GM12878 (cell line): ENCODE results near the gene TCERG1L. TPM values are rescaled to one million over a fixed set of nuclear protein-coding genes. Genes with fewer than 3 reads are reported as not detected.

Experiments
- ATAC-seq: fragments of 200-7000 bp; cut with Tn5 transposase; 3 replicates; pipeline ENCODE4 v1.9.1; 2020; ENCODE audit warnings: mild to moderate bottlenecking, moderate library complexity
- BruUV-seq: library from RNA; stranded (reverse); fragments of 400-500 nt; replicated peaks from 2 replicates; lab custom pipeline; 2021; lab: Mats Ljungman, UMichigan
- CTCF ChIA-PET: fragments of 300-600 bp; sonication (Branson Sonifier 250); formaldehyde crosslinking; extraction: SDS; loops from one replicate; lab custom pipeline; 2021; ENCODE audit warnings: inconsistent platforms; lab: Yijun Ruan, JAX
- POLR2A ChIA-PET: fragments of 350-600 bp; formaldehyde crosslinking; extraction: SDS; loops from one replicate; lab custom pipeline; 2021; ENCODE audit warnings: inconsistent platforms; lab: Charles Lee
- RAD21 ChIA-PET: fragments of 300-600 bp; sonication (Branson Sonifier 250); formaldehyde crosslinking; loops from one replicate; lab custom pipeline; 2023; ENCODE audit warnings: antibody characterized with exemption; ENCODE audit not compliant: unreplicated experiment; lab: Charles Lee
- SMC1A ChIA-PET: fragments of 300-600 bp; sonication (Branson Sonifier 250); formaldehyde crosslinking; loops from one replicate; lab custom pipeline; 2023; ENCODE audit not compliant: unreplicated experiment, uncharacterized antibody; lab: Charles Lee
- DNase-seq: peaks from one replicate; pipeline ENCODE4 v3.0.0-alpha.2; 2011; ENCODE audit warnings: low read depth, low spot score
- FAIRE-seq: peaks from 3 replicates; lab custom pipeline; 2011; peaks lifted over from hg19 to GRCh38; lab: Jason Lieb, UNC
- H2AFZ ChIP-seq: 2 replicates; pipeline ENCODE4 v1.6.0; 2011; ENCODE audit warnings: low read depth, low read length, control low read depth; ENCODE audit not compliant: control insufficient read depth
- H3K27ac ChIP-seq: 2 replicates; pipeline ENCODE4 v1.5.1; 2011; ENCODE audit warnings: control low read depth; ENCODE audit not compliant: control insufficient read depth, insufficient read depth
- H3K27me3 ChIP-seq, 2 experiments: replicated peaks in 1 of 2; 2 replicates each; pipeline versions ENCODE4 v1.6.0 to v1.6.1; 2011; ENCODE audit warnings: low read length in 1 of 2; ENCODE audit not compliant: control insufficient read depth in 2 of 2, insufficient read depth in 2 of 2
- H3K36me3 ChIP-seq, 2 experiments: 2 replicates each; pipeline ENCODE4 v1.5.1; 2011; ENCODE audit warnings: low read length in 1 of 2; ENCODE audit not compliant: control insufficient read depth in 2 of 2, insufficient read depth in 2 of 2
- H3K4me1 ChIP-seq: 2 replicates; pipeline ENCODE4 v1.6.1; 2011; ENCODE audit warnings: mild to moderate bottlenecking, low read length, moderate library complexity, mixed read lengths; ENCODE audit not compliant: control insufficient read depth, insufficient read depth
- H3K4me2 ChIP-seq: 2 replicates; pipeline ENCODE4 v1.6.0; 2011; ENCODE audit warnings: control low read depth; ENCODE audit not compliant: control insufficient read depth, insufficient read depth
- H3K4me3 ChIP-seq: fragments of 200-600 bp; sonication (generic); 2 replicates; pipeline ENCODE4 v1.5.1; 2016
- H3K79me2 ChIP-seq: 2 replicates; pipeline ENCODE4 v1.6.0; 2011; ENCODE audit warnings: low read length; ENCODE audit not compliant: control insufficient read depth, insufficient read depth
- H3K9ac ChIP-seq: 2 replicates; pipeline ENCODE4 v1.8.0; 2011; ENCODE audit warnings: low read length, control low read depth, mixed read lengths; ENCODE audit not compliant: control insufficient read depth, insufficient read depth
- H3K9me3 ChIP-seq: replicated peaks from 3 replicates; pipeline ENCODE4 v1.5.1; 2011; ENCODE audit warnings: mild to moderate bottlenecking, low read length; ENCODE audit not compliant: control insufficient read depth, insufficient read depth
- H4K20me1 ChIP-seq: 2 replicates; pipeline ENCODE4 v1.6.0; 2011; ENCODE audit not compliant: control insufficient read depth, insufficient read depth
- CHD4 ChIP-seq: fragments of 200-600 bp; sonication (generic); IDR thresholded peaks from 2 replicates; pipeline ENCODE4 v1.6.1; 2016; ENCODE audit warnings: mild to moderate bottlenecking
- E4F1 ChIP-seq: fragments of 450-650 bp; IDR thresholded peaks from 2 replicates; pipeline ENCODE4 v1.6.1; 2018; ENCODE audit warnings: borderline replicate concordance, mild to moderate bottlenecking; ENCODE audit not compliant: partially characterized antibody
- FOXK2 ChIP-seq: fragments of 450-650 bp; IDR thresholded peaks from 2 replicates; pipeline ENCODE4 v1.6.1; 2017; ENCODE audit warnings: mild to moderate bottlenecking, moderate library complexity
- FOXM1 ChIP-seq: IDR thresholded peaks from 2 replicates; pipeline ENCODE4 v1.6.1; 2012; ENCODE audit warnings: low read depth, mild to moderate bottlenecking, inconsistent platforms, low read length, moderate library complexity
- JUND ChIP-seq: IDR thresholded peaks from 2 replicates; pipeline ENCODE4 v1.6.1; 2012; ENCODE audit warnings: low read depth, mild to moderate bottlenecking, low read length, improper control_type of control experiment, moderate library complexity
- KAT2A ChIP-seq: conservative IDR thresholded peaks from 2 replicates; pipeline ENCODE4 v1.6.1; 2011; ENCODE audit warnings: low read depth, low read length; ENCODE audit not compliant: control insufficient read depth
- MYB ChIP-seq: fragments of 150-350 bp; IDR thresholded peaks from 2 replicates; pipeline ENCODE4 v1.6.1; 2014; ENCODE audit warnings: mild to moderate bottlenecking, low read depth, low read length, borderline replicate concordance
- POLR2A ChIP-seq: IDR thresholded peaks from 2 replicates; pipeline ENCODE4 v1.6.1; 2011; ENCODE audit warnings: low read depth, mild to moderate bottlenecking, low read length
- POLR2AphosphoS2 ChIP-seq: IDR thresholded peaks from 2 replicates; pipeline ENCODE4 v1.6.1; 2011; ENCODE audit warnings: low read depth, mild to moderate bottlenecking, low read length, improper control_type of control experiment, moderate library complexity
- RAD21 ChIP-seq: IDR thresholded peaks from 2 replicates; pipeline ENCODE4 v1.6.1; 2011; ENCODE audit warnings: mild to moderate bottlenecking, low read depth, low read length, moderate library complexity; ENCODE audit not compliant: insufficient read depth
- RCOR1 ChIP-seq: conservative IDR thresholded peaks from 2 replicates; pipeline ENCODE4 v1.6.1; 2012; ENCODE audit warnings: low read depth, low read length, improper control_type of control experiment
- STAT1 ChIP-seq: fragments of 450-650 bp; conservative IDR thresholded peaks from 2 replicates; pipeline ENCODE4 v1.6.1; 2014; ENCODE audit warnings: antibody characterized with exemption, mild to moderate bottlenecking
- ZBTB33 ChIP-seq: fragments of 450-650 bp; IDR thresholded peaks from 2 replicates; pipeline ENCODE4 v1.6.1; 2017; ENCODE audit warnings: mild to moderate bottlenecking
- ZBTB4 ChIP-seq: fragments of 450-650 bp; formaldehyde crosslinking; IDR thresholded peaks from 2 replicates; pipeline ENCODE4 v1.4.0; 2022; ENCODE audit warnings: mild to moderate bottlenecking, moderate library complexity
- WGBS: methylation state at CpG from one replicate; pipeline ENCODE4 v1.1.6; 2016; ENCODE audit warnings: low lambda C conversion rate; ENCODE audit not compliant: insufficient replicate concordance, insufficient coverage; ENCODE audit errors: missing lambda C conversion rate; 5-methylcytosine and 5-hydroxymethylcytosine counted together
- in situ Hi-C: fragments of 300-500 bp; cut with MboI; formaldehyde crosslinking; loops from 9 replicates; pipeline ENCODE4 v1.14.3; 2018; ENCODE audit warnings: mixed read lengths
- intact Hi-C: fragments of 100-400 bp; cut with micrococcal nuclease; formaldehyde crosslinking; loops from one replicate; pipeline ENCODE4 v1.14.2; 2022; ENCODE audit not compliant: unreplicated experiment
- polyA plus RNA-seq, 11 experiments: library from polyadenylated mRNA; depleted of rRNA in 4 of 11; unstranded in 6 of 11; stranded (reverse) in 5 of 11; fragments of >200 nt; fragmentation: Nextera tagmentation in 4 of 11; fragmentation: Illumina TruSeq in 1 of 11; extraction: Ambion mirVana in 4 of 11; extraction: Trizol in 1 of 11; gene quantifications; 1 replicate in 1 of 11; 2 replicates in 10 of 11; pipeline versions ENCODE4 v1.2.1 to v1.2.3, GENCODE V29; 2011 to 2016; ENCODE audit warnings: inconsistent platforms in 2 of 11, missing spikeins in 2 of 11, low read depth in 1 of 11
- total RNA-seq, 4 experiments: library from RNA; depleted of rRNA in 3 of 4; stranded (reverse); fragments of >200 nt in 3 of 4; fragmentation: Illumina TruSeq in 1 of 4; extraction: Trizol in 1 of 4; gene quantifications; 2 replicates each; pipeline versions ENCODE4 v1.2.1 to v1.2.3, GENCODE V29; 2013 to 2021

Gene TCERG1L
- total and polyA plus RNA-seq, 10 of the 15 experiments (the other 5 are each of a cell fraction or from before 2014, with no cell fraction given), result not detected

GRCh38 chr10:131113709-131114291, 197.7 kb downstream of the TCERG1L start (continued):
- TF ChIP-seq FOXM1, result no peak
- no peak for TF ChIP-seq STAT1
- TF ChIP-seq MYB, result no peak
- no peak for TF ChIP-seq KAT2A
- TF ChIP-seq CHD4, result no peak
- no peak for TF ChIP-seq RCOR1

GRCh38 chr10:131113165-131113564, 198.4 kb downstream of the TCERG1L start:
- H3K27ac ChIP-seq, result no peak overlapping the region
- intact Hi-C loops (no loop called here), in situ Hi-C loops (no loop called here)
- DNase-seq (no peak), ATAC-seq (no peak), FAIRE-seq (no peak)
- no peak overlapping the region for H3K4me2 ChIP-seq
- TF ChIP-seq JUND (no peak), E4F1 (no peak), ZBTB4 (CRISPR knock-in tag) (no peak), RAD21 (no peak), FOXK2 (no peak), POLR2AphosphoS2 (no peak), ZBTB33 (no peak), POLR2A (no peak)
- no peaks in the 10 kb centered on the region for H3K79me2 ChIP-seq
- no peaks in the 10 kb centered on the region for H3K27me3 ChIP-seq
- ChIA-PET POLR2A (no interaction called here), CTCF (no interaction called here), SMC1A (no interaction called here), RAD21 (no interaction called here)
- no peak overlapping the region for H3K9ac ChIP-seq
- no peak overlapping the region for H2AFZ ChIP-seq
- BruUV-seq, result no TSS peak
- H3K9me3 ChIP-seq, result no peaks in the 10 kb centered on the region; the same call in 2 of the 3 replicates
- no peak overlapping the region for H3K4me3 ChIP-seq
- H3K4me1 ChIP-seq, result no peaks in the 10 kb centered on the region
- no peaks in the 10 kb centered on the region for H3K36me3 ChIP-seq
- 14% methylated on average over 7 of the region's 9 CpGs for WGBS
- H4K20me1 ChIP-seq, result no peaks in the 10 kb centered on the region
